ENCODE measurements around the gene RAD54L2. TPM values are rescaled to one million over a fixed set of nuclear protein-coding genes. Genes with fewer than 3 reads are reported as not detected.

The RAD54L2 gene
- total and polyA plus RNA-seq, 2 of the 8 experiments (the other 6 are each of a cell fraction or from before 2014, with no cell fraction given): 8.2 to 35.2 TPM

DNA sequence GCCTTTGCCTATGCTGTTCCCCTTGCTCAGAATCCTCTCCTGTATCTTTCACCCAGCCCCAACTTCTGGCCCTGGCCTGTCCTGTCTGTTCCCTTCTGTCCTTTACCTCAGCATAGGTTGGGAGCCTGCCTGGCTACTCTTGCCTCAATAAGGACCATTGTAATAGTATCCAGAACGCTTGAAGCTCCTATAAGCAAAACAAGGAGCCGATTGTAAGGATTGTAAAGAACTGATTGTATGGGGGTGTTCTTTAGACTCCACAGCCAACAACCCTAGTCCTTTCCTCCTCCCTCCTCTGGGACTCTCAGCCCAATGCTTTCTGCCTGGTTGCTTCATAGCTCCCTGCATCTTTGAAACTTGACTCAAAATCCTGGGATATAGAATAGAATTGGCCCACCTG, 18.7 kb upstream of the RAD54L2 start:
- Histone ChIP-seq H3K36me3 (ENCODE audit: control insufficient read depth in 2 of 4, insufficient read depth in 4 of 4, low read length in 3 of 4) (no peaks in the 10 kb centered on the region), H3K4me2 (ENCODE audit: insufficient read depth in 1 of 2, low read depth in 2 of 2, low read length in 2 of 2) (no peak overlapping the region), H3K14ac (ENCODE audit: insufficient read length) (no peak overlapping the region), H2BK12ac (ENCODE audit: low read depth, low read length) (no peak overlapping the region), H3K79me2 (ENCODE audit: control insufficient read depth in 1 of 2, insufficient read depth in 2 of 2, low read length in 2 of 2) (no peaks in the 10 kb centered on the region), H4K8ac (ENCODE audit: extremely low read depth, insufficient read depth, low read length) (no peak overlapping the region), H3K27me3 (replicated peaks in 1 of 4; ENCODE audit: control insufficient read depth in 3 of 4, extremely low read depth in 1 of 4, insufficient read depth in 3 of 4, low read length in 3 of 4) (no peaks in the 10 kb centered on the region), H4K20me1 (replicated peaks in 1 of 2; ENCODE audit: control insufficient read depth in 1 of 2, insufficient read depth in 2 of 2, low read length in 2 of 2) (no peaks in the 10 kb centered on the region), H3K9ac (replicated peaks in 1 of 4; ENCODE audit: extremely low read depth in 1 of 4, low read depth in 3 of 4, low read length in 3 of 4) (no peak overlapping the region), H2AK5ac (ENCODE audit: low read depth, low read length) (no peak overlapping the region), H3K23me2 (ENCODE audit: low read depth, low read length) (no peaks in the 10 kb centered on the region), H3K56ac (replicated peaks; ENCODE audit: insufficient read length, low read depth, low read length) (no peak overlapping the region), H3K4ac (replicated peaks; ENCODE audit: insufficient read length, low read depth, low read length) (no peak overlapping the region), H3K9me3 (ENCODE audit: insufficient read depth in 2 of 2, low read depth in 1 of 2, low read length in 1 of 2) (no peaks in the 10 kb centered on the region), H2BK15ac (ENCODE audit: low read length) (no peak overlapping the region), H4K91ac (replicated peaks; ENCODE audit: insufficient read length, low read length) (no peak overlapping the region), H3K23ac (ENCODE audit: insufficient read length) (no peak overlapping the region), H3K79me1 (ENCODE audit: low read depth, low read length) (no peaks in the 10 kb centered on the region), H3K18ac (ENCODE audit: extremely low read depth, low read length) (no peak overlapping the region), H3K27ac (ENCODE audit: low read depth, low read length) (no peak overlapping the region), H3K4me3 (ENCODE audit: extremely low read depth in 1 of 4, insufficient read depth in 2 of 4, low read depth in 3 of 4, low read length in 4 of 4) (no peak overlapping the region), H2BK5ac (ENCODE audit: low read depth, low read length) (no peak overlapping the region), H3K4me1 (replicated peaks in 1 of 4; ENCODE audit: control insufficient read depth in 3 of 4, insufficient read depth in 4 of 4, low read length in 3 of 4) (no peaks in the 10 kb centered on the region), H4K5ac (ENCODE audit: insufficient read length, low read depth, low read length) (no peak overlapping the region), H2BK120ac (replicated peaks; ENCODE audit: low read depth, low read length) (no peak overlapping the region), H2BK20ac (ENCODE audit: low read length) (no peak overlapping the region), H2AFZ (ENCODE audit: low read length) (no peak overlapping the region)
- no peak for FAIRE-seq
- no peak for TF ChIP-seq ZNF274 (IDR thresholded peaks at IDR 0.05; ENCODE audit: borderline replicate concordance, extremely low read depth, low read length)
- no peak for TF ChIP-seq SP1 (IDR thresholded peaks at IDR 0.05; ENCODE audit: low read depth, low read length)
- no peak for TF ChIP-seq TCF12 (IDR thresholded peaks at IDR 0.05; ENCODE audit: low read depth, low read length)
- TF ChIP-seq CHD1 (IDR thresholded peaks at IDR 0.05; ENCODE audit: low read depth, low read length): no peak
- no peak for TF ChIP-seq SP2 (IDR thresholded peaks at IDR 0.05; ENCODE audit: low read length)
- no peak for TF ChIP-seq CEBPB (IDR thresholded peaks at IDR 0.05; ENCODE audit: low read depth, low read length)
- POLR2A ChIA-PET (ENCODE audit: partially characterized antibody): interaction anchor here (0.8 to 2.0 kb wide), 2 partner anchors 12 to 19 kb away, joined by 3 to 10 read pairs; partner anchors contain the start of gene RAD54L2
- no peak for DNase-seq (ENCODE audit: low read depth in 1 of 2, low spot score in 2 of 2)
- CTCF ChIA-PET (ENCODE audit: partially characterized antibody): interaction anchor here (0.9 to 2.5 kb wide), 4 partner anchors 13 to 162 kb away, joined by 3 to 16 read pairs (median 4); no protein-coding TSS in a partner anchor
- 79% methylated on average over 2 of the region's 2 CpGs; no CpG with 5 or more reads in 1 of the 2 experiments for WGBS, 2 experiments (ENCODE audit: extremely low coverage in 1 of 2, insufficient coverage in 1 of 2, insufficient read length in 1 of 2, insufficient replicate concordance in 2 of 2, low coverage in 1 of 2, low lambda C conversion rate in 2 of 2, missing lambda C conversion rate in 1 of 2)
